HL-60 (cell line): ENCODE data around the gene RASSF8.

Experiments used
- DNase-seq, 2 experiments: peaks; one replicate each; pipeline ENCODE4 v3.0.0-alpha.2; 2010 to 2020; ENCODE audit warnings: low read depth in 1 of 2, low spot score in 1 of 2
- H3K27ac ChIP-seq: fragments of 250-450 bp; sonication (Bioruptor Pico); replicated peaks from 2 replicates; pipeline ENCODE4 v1.5.1; 2020; ENCODE audit warnings: mild to moderate bottlenecking, moderate library complexity
- H3K27me3 ChIP-seq: fragments of 250-450 bp; sonication (Bioruptor Pico); 2 replicates; pipeline ENCODE4 v1.5.1; 2021; ENCODE audit warnings: mild to moderate bottlenecking, moderate library complexity; ENCODE audit not compliant: insufficient read depth, poor library complexity, severe bottlenecking
- H3K4me3 ChIP-seq: replicated peaks from 2 replicates; pipeline ENCODE4 v1.5.1; 2011; ENCODE audit warnings: mild to moderate bottlenecking, control low read depth, low read length; ENCODE audit not compliant: insufficient read depth
- GABPA ChIP-seq: IDR thresholded peaks from 2 replicates; pipeline ENCODE4 v1.6.1; 2012; ENCODE audit warnings: low read depth
- POLR2AphosphoS5 ChIP-seq: IDR thresholded peaks from 2 replicates; pipeline ENCODE4 v1.6.1; 2012; ENCODE audit warnings: low read depth
- SPI1 ChIP-seq: IDR thresholded peaks from 2 replicates; pipeline ENCODE4 v1.6.1; 2012; ENCODE audit warnings: low read depth, mild to moderate bottlenecking, borderline replicate concordance
- TF ChIP-seq, protein P1 (sequence below): IDR thresholded peaks from one replicate; pipeline ENCODE4 v1.5.1; 2011; ENCODE audit warnings: low read length, control low read depth, inconsistent platforms; ENCODE audit not compliant: insufficient read depth
- TF ChIP-seq, protein P2 (sequence below): IDR thresholded peaks from 2 replicates; pipeline ENCODE4 v1.6.1; 2012; ENCODE audit warnings: low read depth; ENCODE audit not compliant: insufficient replicate concordance

The RASSF8 gene

DNA sequence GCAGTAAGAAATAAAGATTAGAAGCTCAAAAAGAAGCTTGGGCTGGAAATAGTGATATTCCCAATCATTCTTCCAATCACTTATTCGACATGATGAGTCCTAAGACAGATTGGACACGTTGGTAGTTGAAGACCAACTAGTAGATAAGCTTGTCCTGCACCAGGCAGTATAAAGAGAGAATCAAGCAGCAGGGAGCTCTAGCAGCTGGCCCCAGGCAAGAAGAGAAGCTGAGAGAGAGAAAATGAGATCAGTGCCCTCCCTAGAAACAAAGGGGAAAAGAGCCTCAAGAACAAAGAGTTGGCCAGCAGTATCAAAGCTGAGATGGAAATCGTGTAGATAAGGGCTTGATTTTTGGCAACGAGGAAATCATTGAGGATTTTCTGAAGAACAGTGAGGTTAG lies 20.6 kb downstream of the RASSF8 start:
- Histone ChIP-seq H3K27me3 (no peaks in the 10 kb centered on the region), H3K27ac (no peak overlapping the region), H3K4me3 (no peak overlapping the region)
- TF ChIP-seq POLR2AphosphoS5 (no peak), SPI1 (no peak), GABPA (no peak)
- TF ChIP-seq, protein P1, sequence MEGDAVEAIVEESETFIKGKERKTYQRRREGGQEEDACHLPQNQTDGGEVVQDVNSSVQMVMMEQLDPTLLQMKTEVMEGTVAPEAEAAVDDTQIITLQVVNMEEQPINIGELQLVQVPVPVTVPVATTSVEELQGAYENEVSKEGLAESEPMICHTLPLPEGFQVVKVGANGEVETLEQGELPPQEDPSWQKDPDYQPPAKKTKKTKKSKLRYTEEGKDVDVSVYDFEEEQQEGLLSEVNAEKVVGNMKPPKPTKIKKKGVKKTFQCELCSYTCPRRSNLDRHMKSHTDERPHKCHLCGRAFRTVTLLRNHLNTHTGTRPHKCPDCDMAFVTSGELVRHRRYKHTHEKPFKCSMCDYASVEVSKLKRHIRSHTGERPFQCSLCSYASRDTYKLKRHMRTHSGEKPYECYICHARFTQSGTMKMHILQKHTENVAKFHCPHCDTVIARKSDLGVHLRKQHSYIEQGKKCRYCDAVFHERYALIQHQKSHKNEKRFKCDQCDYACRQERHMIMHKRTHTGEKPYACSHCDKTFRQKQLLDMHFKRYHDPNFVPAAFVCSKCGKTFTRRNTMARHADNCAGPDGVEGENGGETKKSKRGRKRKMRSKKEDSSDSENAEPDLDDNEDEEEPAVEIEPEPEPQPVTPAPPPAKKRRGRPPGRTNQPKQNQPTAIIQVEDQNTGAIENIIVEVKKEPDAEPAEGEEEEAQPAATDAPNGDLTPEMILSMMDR = no peak
- TF ChIP-seq, protein P2, sequence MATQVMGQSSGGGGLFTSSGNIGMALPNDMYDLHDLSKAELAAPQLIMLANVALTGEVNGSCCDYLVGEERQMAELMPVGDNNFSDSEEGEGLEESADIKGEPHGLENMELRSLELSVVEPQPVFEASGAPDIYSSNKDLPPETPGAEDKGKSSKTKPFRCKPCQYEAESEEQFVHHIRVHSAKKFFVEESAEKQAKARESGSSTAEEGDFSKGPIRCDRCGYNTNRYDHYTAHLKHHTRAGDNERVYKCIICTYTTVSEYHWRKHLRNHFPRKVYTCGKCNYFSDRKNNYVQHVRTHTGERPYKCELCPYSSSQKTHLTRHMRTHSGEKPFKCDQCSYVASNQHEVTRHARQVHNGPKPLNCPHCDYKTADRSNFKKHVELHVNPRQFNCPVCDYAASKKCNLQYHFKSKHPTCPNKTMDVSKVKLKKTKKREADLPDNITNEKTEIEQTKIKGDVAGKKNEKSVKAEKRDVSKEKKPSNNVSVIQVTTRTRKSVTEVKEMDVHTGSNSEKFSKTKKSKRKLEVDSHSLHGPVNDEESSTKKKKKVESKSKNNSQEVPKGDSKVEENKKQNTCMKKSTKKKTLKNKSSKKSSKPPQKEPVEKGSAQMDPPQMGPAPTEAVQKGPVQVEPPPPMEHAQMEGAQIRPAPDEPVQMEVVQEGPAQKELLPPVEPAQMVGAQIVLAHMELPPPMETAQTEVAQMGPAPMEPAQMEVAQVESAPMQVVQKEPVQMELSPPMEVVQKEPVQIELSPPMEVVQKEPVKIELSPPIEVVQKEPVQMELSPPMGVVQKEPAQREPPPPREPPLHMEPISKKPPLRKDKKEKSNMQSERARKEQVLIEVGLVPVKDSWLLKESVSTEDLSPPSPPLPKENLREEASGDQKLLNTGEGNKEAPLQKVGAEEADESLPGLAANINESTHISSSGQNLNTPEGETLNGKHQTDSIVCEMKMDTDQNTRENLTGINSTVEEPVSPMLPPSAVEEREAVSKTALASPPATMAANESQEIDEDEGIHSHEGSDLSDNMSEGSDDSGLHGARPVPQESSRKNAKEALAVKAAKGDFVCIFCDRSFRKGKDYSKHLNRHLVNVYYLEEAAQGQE = no peak
- no peak for DNase-seq

DNA sequence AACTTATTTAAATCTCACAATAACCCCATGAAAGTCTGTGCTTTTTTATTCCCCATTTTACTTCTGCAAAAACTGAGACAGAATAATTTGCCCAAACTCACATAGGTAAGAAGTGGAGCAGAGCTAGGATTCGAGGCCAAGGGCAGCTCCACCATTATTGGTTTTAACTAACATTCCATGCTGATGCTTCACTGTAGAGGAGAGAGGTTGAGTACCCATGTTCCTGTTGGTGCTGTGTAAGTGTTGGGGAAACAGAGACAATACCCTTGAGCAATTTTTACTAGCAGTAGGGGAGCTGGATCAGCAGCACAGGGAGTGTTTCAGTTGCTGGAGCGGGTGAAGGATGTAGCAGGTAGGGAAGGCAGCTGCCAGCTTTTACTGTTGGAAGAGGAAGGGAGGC lies 21.1 kb downstream of the RASSF8 start:
- no peak for DNase-seq
- TF ChIP-seq, protein P2 = no peak
- TF ChIP-seq GABPA (no peak), POLR2AphosphoS5 (no peak), SPI1 (no peak)
- TF ChIP-seq, protein P1 = no peak
- Histone ChIP-seq H3K4me3 (no peak overlapping the region), H3K27ac (no peak overlapping the region), H3K27me3 (no peaks in the 10 kb centered on the region)

DNA sequence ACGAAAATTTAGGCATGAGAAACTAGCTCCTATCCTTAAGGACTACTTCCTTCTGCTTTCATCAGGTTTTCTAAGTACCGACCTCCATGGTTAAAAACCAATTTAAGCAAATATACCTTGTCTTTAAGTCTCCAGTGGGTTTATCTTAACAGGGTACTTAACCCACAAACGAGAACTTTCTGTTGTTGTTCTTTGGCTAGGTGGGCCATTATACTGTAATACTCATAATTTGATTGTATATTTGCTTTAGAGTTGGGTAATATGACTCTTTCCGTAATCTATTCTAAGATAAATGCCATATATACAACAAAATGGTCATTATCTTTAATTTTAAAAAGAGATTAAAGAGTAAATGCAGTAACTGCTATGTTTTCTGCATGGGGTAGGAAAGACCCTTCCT lies 21.6 kb downstream of the RASSF8 start:
- H3K27me3 ChIP-seq = no peaks in the 10 kb centered on the region
- no peak for DNase-seq
- H3K4me3 ChIP-seq = no peak overlapping the region
- H3K27ac ChIP-seq = no peak overlapping the region
- TF ChIP-seq POLR2AphosphoS5 = no peak
- TF ChIP-seq, protein P2 = no peak
- TF ChIP-seq, protein P1 = no peak
- TF ChIP-seq GABPA = no peak
- TF ChIP-seq SPI1 = no peak
